ENCODE data around the gene ARHGAP10.

DNA sequence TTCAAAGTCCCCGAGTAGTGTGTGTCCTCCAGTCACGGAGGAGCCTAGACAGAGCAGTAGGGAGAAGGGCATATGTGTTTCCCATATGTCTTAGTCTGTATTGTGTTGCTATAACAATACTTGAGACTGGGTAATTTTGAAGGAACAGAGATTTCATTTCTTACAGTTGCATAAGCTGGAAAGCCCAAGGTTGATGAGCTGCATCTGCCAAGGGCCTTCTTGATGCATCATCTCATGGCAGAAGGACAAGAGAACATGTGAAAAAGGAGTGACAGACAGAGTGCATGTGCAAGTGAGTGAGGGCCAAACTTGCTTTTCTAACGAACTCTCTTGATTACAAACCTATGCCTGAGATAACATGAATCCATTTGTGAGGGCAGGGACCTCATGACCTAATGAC, 243.4 kb downstream of the ARHGAP10 start:
- no peak for TF ChIP-seq CTCF (IDR thresholded peaks at IDR 0.05)
- no peak for TF ChIP-seq POLR2A (IDR thresholded peaks at IDR 0.05)

All from esophagus squamous epithelium (tissue), 4 donors.